Subcutaneous adipose tissue (tissue), 4 donors: ENCODE data around the gene SNAP91. TPM values are rescaled to one million over a fixed set of nuclear protein-coding genes. Genes with fewer than 3 reads are reported as not detected.

Experiments
- CTCF ChIP-seq: fragments of 450-650 bp; IDR thresholded peaks from one replicate; pipeline ENCODE4 v1.5.1; 2016; ENCODE audit warnings: low read depth, mild to moderate bottlenecking, control low read depth, antibody characterized with exemption, moderate library complexity
- total RNA-seq, 4 donors: library from RNA; depleted of rRNA; stranded (reverse); fragments of >200 nt; gene quantifications; one replicate each; pipeline ENCODE4 v1.1.0, GENCODE V29; 2016

SNAP91 gene
- total RNA-seq, 4 donors from 2014 or later, result not detected

- no peak for TF ChIP-seq CTCF
Measured at GRCh38 chr6:83633149-83633548, 75.8 kb downstream of the SNAP91 start.

- no peak for TF ChIP-seq CTCF
Measured at GRCh38 chr6:83615025-83615999, 93.6 kb downstream of the SNAP91 start.

GRCh38 chr6:83613378-83613777 is 95.5 kb downstream of the SNAP91 start:
- TF ChIP-seq CTCF, result no peak

- TF ChIP-seq CTCF, result no peak
Measured at GRCh38 chr6:83609248-83609647, 99.7 kb downstream of the SNAP91 start.

- no peak for TF ChIP-seq CTCF
Measured at GRCh38 chr6:83605517-83605916, 103.4 kb downstream of the SNAP91 start.

- TF ChIP-seq CTCF, result no peak
Measured at GRCh38 chr6:83603551-83603950, 105.3 kb downstream of the SNAP91 start.

GRCh38 chr6:83601119-83601518 is 107.8 kb downstream of the SNAP91 start:
- TF ChIP-seq CTCF, result no peak
